PC-9 (cell line): ENCODE data around the gene RPL35.

Experiments
- CTCF ChIP-seq: fragments of 200-600 bp; sonication (generic); conservative IDR thresholded peaks from 2 replicates; pipeline ENCODE4 v1.6.1; 2017; ENCODE audit warnings: mixed run types, antibody characterized with exemption, mild to moderate bottlenecking, moderate library complexity
- EZH2 ChIP-seq: fragments of 200-600 bp; sonication (generic); IDR thresholded peaks from 2 replicates; pipeline ENCODE4 v1.8.0; 2017; ENCODE audit warnings: antibody characterized with exemption, low read depth

- no peak for TF ChIP-seq CTCF
- TF ChIP-seq EZH2 = no peak
Measured at GRCh38 chr9:124809211-124809610, 52.5 kb downstream of the RPL35 start.
